ENCODE results near the gene HMGA1.
"Not testable (repeated sequence)": the region's sequence is repeated elsewhere in the genome, so short reads cannot be mapped to it uniquely, and the experiment has no call there.

GRCh38 chr6:34269658-34270341 lies 33.1 kb downstream of the HMGA1 start:
- TF ChIP-seq, protein P1, sequence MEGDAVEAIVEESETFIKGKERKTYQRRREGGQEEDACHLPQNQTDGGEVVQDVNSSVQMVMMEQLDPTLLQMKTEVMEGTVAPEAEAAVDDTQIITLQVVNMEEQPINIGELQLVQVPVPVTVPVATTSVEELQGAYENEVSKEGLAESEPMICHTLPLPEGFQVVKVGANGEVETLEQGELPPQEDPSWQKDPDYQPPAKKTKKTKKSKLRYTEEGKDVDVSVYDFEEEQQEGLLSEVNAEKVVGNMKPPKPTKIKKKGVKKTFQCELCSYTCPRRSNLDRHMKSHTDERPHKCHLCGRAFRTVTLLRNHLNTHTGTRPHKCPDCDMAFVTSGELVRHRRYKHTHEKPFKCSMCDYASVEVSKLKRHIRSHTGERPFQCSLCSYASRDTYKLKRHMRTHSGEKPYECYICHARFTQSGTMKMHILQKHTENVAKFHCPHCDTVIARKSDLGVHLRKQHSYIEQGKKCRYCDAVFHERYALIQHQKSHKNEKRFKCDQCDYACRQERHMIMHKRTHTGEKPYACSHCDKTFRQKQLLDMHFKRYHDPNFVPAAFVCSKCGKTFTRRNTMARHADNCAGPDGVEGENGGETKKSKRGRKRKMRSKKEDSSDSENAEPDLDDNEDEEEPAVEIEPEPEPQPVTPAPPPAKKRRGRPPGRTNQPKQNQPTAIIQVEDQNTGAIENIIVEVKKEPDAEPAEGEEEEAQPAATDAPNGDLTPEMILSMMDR (conservative IDR thresholded peaks at IDR 0.05; ENCODE audit: low read length) = not testable (repeated sequence)
- TF ChIP-seq EZH2phosphoT487 (IDR thresholded peaks at IDR 0.05; ENCODE audit: borderline replicate concordance) = not testable (repeated sequence)

Measured in Loucy (cell line).